Upper lobe of left lung (tissue), 6 donors: Measurements from ENCODE around the gene SPOCK3. TPM values are rescaled to one million over a fixed set of nuclear protein-coding genes. Genes with fewer than 3 reads are reported as not detected.

Experiments used
- ATAC-seq, 2 donors: fragments of 200-7000 bp; cut with Tn5 transposase; one replicate each; pipeline ENCODE4 v1.9.1; 2022; ENCODE audit warnings: mild to moderate bottlenecking in 2 of 2, moderate library complexity in 2 of 2; ENCODE audit not compliant: low FRiP score in 2 of 2
- DNase-seq, 2 donors: peaks; one replicate each; pipeline ENCODE4 v3.0.0-alpha.2; 2019 to 2020
- H3K27ac ChIP-seq, 4 donors: fragments of 200-600 bp; sonication (generic); one replicate each; pipeline ENCODE4 v1.5.1; 2016 to 2019
- H3K27me3 ChIP-seq, 4 donors: fragments of 200-600 bp; sonication (generic); one replicate each; pipeline ENCODE4 v1.5.1; 2017 to 2019
- H3K36me3 ChIP-seq, 4 donors: fragments of 200-600 bp; sonication (generic); one replicate each; pipeline ENCODE4 v1.5.1; 2016 to 2019
- H3K4me1 ChIP-seq, 4 donors: fragments of 200-600 bp; sonication (generic); one replicate each; pipeline ENCODE4 v1.5.1; 2018 to 2019
- H3K4me3 ChIP-seq, 4 donors: fragments of 200-600 bp; sonication (generic); one replicate each; pipeline ENCODE4 v1.5.1; 2017 to 2019; ENCODE audit warnings: mild to moderate bottlenecking in 2 of 4, moderate library complexity in 1 of 4
- H3K9me3 ChIP-seq, 4 donors: fragments of 200-600 bp; sonication (generic); one replicate each; pipeline ENCODE4 v1.5.1; 2018 to 2019
- CTCF ChIP-seq, 6 experiments: fragments of 450-650 bp in 4 of 6; fragments of 200-600 bp in 2 of 6; sonication (generic) in 2 of 6; IDR thresholded peaks; one replicate each; pipeline ENCODE4 v1.5.1; 2016 to 2019; ENCODE audit warnings: antibody characterized with exemption in 6 of 6
- EP300 ChIP-seq, 4 donors: sonication (generic); formaldehyde crosslinking; IDR thresholded peaks; one replicate each; pipeline ENCODE4 v1.5.1; 2017; ENCODE audit warnings: antibody characterized with exemption in 4 of 4, control low read depth in 2 of 4
- POLR2A ChIP-seq, 4 donors: fragments of 450-650 bp; IDR thresholded peaks; one replicate each; pipeline ENCODE4 v1.5.1; 2016 to 2017; ENCODE audit warnings: antibody characterized with exemption in 4 of 4, mild to moderate bottlenecking in 2 of 4
- POLR2AphosphoS5 ChIP-seq, 2 donors: sonication (generic); formaldehyde crosslinking; IDR thresholded peaks; one replicate each; pipeline ENCODE4 v1.5.1; 2017; ENCODE audit warnings: antibody characterized with exemption in 2 of 2
- WGBS, 2 donors: methylation state at CpG; one replicate each; pipeline ENCODE4 v1.1.5; 2017 to 2018; 5-methylcytosine and 5-hydroxymethylcytosine counted together
- total RNA-seq, 6 donors: library from RNA; depleted of rRNA in 4 of 6; stranded (reverse); fragments of >200 nt in 4 of 6; gene quantifications; one replicate each; pipeline versions ENCODE4 v1.1.0 to v1.2.1, GENCODE V29; 2016 to 2021
- donor health status: DM: no; HTN: no; CAD: no; lungs with moderate emphysema.
- donor health status: DM: no; HTN: yes; CAD: no; lungs with severe emphysema.

The SPOCK3 gene
- total RNA-seq, 6 donors from 2014 or later: 0.15 to 5.2 (median 0.22) TPM; not detected in 2

DNA sequence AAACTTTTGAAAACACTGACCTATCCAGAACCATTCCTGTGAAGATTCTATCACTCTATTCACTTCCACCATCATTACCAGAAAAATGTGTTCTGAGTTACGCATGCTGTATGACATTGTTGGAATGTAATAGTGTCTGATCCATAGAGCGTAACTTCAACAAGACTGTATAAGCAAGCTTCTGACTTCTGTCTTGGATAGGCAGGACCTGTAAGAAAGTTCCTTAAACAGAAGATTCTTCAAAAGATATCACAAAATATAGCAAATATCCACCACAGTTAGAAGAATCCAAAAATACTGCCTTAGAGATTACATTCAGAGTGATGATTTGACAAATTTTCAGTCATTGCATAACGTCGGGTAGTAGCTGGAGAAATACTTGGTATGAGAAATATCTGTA, 14.0 kb upstream of the SPOCK3 start:
- Histone ChIP-seq H3K4me3 (no peak overlapping the region), H3K36me3 (no peaks in the 10 kb centered on the region), H3K27me3 (no peaks in the 10 kb centered on the region), H3K27ac (no peak overlapping the region), H3K9me3 (no peaks in the 10 kb centered on the region), H3K4me1 (no peaks in the 10 kb centered on the region)
- TF ChIP-seq CTCF (IDR thresholded peaks at IDR 0.05) (no peak), EP300 (IDR thresholded peaks at IDR 0.05) (no peak), POLR2A (IDR thresholded peaks at IDR 0.05) (no peak), POLR2AphosphoS5 (IDR thresholded peaks at IDR 0.05) (no peak)
- no peak for ATAC-seq
- 84 to 87% methylated on average over 4 of the region's 4 CpGs for WGBS, 2 donors
- DNase-seq: no peak

GRCh38 chr4:167239627-167240026, 5.3 kb upstream of the SPOCK3 start:
- DNase-seq: no peak
- no peak for ATAC-seq
- Histone ChIP-seq H3K9me3 (no peaks in the 10 kb centered on the region), H3K27me3 (no peaks in the 10 kb centered on the region), H3K27ac (no peak overlapping the region), H3K4me3 (no peak overlapping the region), H3K4me1 (peaks cover 0 to 3% (median 1%) of the 10 kb centered on the region in 4 donors), H3K36me3 (no peaks in the 10 kb centered on the region)
- no peak for TF ChIP-seq POLR2AphosphoS5 (IDR thresholded peaks at IDR 0.05)
- TF ChIP-seq POLR2A (IDR thresholded peaks at IDR 0.05): no peak
- WGBS, 2 donors: 64 to 68% methylated on average over 2 of the region's 2 CpGs

DNA sequence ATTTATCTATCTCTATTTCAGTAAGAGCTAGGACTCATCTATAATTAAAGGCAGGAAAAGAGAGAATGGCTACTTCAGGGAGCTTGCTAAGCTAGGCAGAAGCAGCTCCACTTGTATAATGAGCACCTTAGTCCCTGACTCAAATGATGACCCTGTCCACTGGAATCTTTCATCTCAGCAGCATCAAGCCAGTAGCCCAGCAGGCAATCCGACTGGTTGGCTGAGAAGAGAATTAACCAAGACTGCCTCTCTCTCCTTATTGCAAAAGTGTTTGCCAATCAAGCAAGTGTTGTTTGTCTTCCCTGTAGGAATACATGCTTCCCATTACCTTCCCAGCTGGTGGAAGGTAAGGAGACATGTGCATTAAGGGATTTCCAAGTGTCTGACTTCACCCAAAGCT, 3.9 kb upstream of the SPOCK3 start:
- Histone ChIP-seq H3K27ac (no peak overlapping the region), H3K27me3 (peaks cover 0 to 6% (median 0%) of the 10 kb centered on the region in 4 donors), H3K9me3 (no peaks in the 10 kb centered on the region), H3K36me3 (no peaks in the 10 kb centered on the region), H3K4me1 (peaks cover 0 to 15% (median 11%) of the 10 kb centered on the region in 4 donors), H3K4me3 (no peak overlapping the region)
- 58 to 75% methylated on average over 1 of the region's 1 CpG for WGBS, 2 donors
- TF ChIP-seq CTCF (IDR thresholded peaks at IDR 0.05) (no peak), POLR2AphosphoS5 (IDR thresholded peaks at IDR 0.05) (no peak)
- ATAC-seq: no peak
- DNase-seq: no peak

GRCh38 chr4:167233685-167234315, 494 bp downstream of the SPOCK3 start:
- peaks cover 0 to 15% (median 13%) of the 10 kb centered on the region in 4 donors for H3K4me1 ChIP-seq
- H3K9me3 ChIP-seq: no peaks in the 10 kb centered on the region
- H3K36me3 ChIP-seq: no peaks in the 10 kb centered on the region
- peak in 1 of 2 donors; percentile 75 for DNase-seq
- H3K27ac ChIP-seq: no peak overlapping the region
- no peak for TF ChIP-seq POLR2AphosphoS5 (IDR thresholded peaks at IDR 0.05)
- no peak for TF ChIP-seq CTCF (IDR thresholded peaks at IDR 0.05)
- no peak for TF ChIP-seq POLR2A (IDR thresholded peaks at IDR 0.05)
- TF ChIP-seq EP300 (IDR thresholded peaks at IDR 0.05): no peak
- ATAC-seq: peak in 1 of 2 donors; percentile 44
- peak overlapping the region in 3 of 4 donors; percentile 28 to 45 (median 34) for H3K4me3 ChIP-seq
- peaks cover 0 to 6% (median 0%) of the 10 kb centered on the region in 4 donors for H3K27me3 ChIP-seq
- 0 to 4% methylated on average over 21 to 39 of the region's 40 CpGs for WGBS, 2 donors

DNA sequence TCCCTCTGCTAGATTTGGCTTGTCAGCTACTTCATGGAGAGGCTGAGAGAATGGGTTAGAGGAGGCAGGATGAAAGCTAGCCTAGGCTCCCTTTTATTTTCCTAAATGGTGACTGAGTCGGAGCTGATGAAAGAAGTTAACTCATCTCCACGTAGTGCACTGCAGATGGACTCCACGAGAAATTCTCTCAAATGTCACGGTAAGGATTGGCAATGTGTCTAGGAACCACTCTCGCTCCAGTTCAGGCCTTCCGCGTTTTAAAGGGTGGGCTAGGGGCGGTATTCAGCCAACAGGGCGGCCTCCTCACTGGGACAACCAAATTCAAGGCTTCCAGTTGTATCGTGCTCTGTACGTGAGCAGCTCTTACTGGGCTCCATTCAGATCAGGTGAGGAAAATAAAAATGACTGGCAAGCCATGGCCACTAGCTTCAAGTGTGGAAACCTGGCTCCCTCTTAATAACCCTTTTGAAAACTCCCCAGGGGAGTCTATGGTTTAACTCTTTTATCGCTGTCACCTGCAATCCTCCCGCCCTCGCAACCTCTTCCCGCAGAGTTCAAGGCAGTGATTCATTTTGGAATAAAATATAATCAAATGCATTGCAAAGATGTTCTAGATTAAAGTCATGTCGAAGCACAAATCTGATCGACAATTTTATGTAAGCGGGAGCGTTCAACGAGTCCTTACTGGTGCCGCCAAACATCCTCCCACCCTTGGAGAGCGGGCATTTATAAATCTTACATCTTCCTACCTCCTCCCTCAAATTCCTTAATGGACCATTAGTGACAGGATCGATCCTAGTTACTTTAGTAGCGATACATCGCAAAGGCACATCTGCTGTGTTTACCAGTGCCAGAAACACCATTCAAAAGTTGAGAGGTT, 1.2 kb downstream of the SPOCK3 start:
- DNase-seq (no peak), ATAC-seq (no peak)
- 37 to 45% methylated on average over 25 of the region's 25 CpGs for WGBS, 2 donors
- TF ChIP-seq POLR2AphosphoS5 (IDR thresholded peaks at IDR 0.05): no peak
- TF ChIP-seq CTCF (IDR thresholded peaks at IDR 0.05): no peak
- no peak for TF ChIP-seq EP300 (IDR thresholded peaks at IDR 0.05)
- Histone ChIP-seq H3K27ac (no peak overlapping the region), H3K27me3 (peaks cover 0 to 6% (median 0%) of the 10 kb centered on the region in 4 donors), H3K36me3 (no peaks in the 10 kb centered on the region), H3K4me3 (peak overlapping the region in 3 of 4 donors; percentile 28 to 45 (median 34)), H3K9me3 (no peaks in the 10 kb centered on the region), H3K4me1 (peaks cover 0 to 15% (median 13%) of the 10 kb centered on the region in 4 donors)
